GM12891 (cell line): Measurements from ENCODE around the gene IGFBP3.

Experiments used
- PAX5 ChIP-seq: IDR thresholded peaks from 2 replicates; pipeline ENCODE4 v1.6.1; 2011; ENCODE audit warnings: low read length, moderate library complexity, mild to moderate bottlenecking; ENCODE audit not compliant: insufficient read depth, severe bottlenecking
- POLR2A ChIP-seq: IDR thresholded peaks from 2 replicates; pipeline ENCODE4 v1.6.1; 2011; ENCODE audit warnings: low read depth, low read length, control low read depth
- POLR2AphosphoS5 ChIP-seq: IDR thresholded peaks from 2 replicates; pipeline ENCODE4 v1.6.1; 2011; ENCODE audit warnings: low read depth, low read length, control low read depth
- POU2F2 ChIP-seq: IDR thresholded peaks from 2 replicates; pipeline ENCODE4 v1.6.1; 2011; ENCODE audit warnings: low read depth, mild to moderate bottlenecking, control low read depth, low read length, moderate library complexity
- SPI1 ChIP-seq: IDR thresholded peaks from 2 replicates; pipeline ENCODE4 v1.6.1; 2011; ENCODE audit warnings: low read depth, low read length, control low read depth
- TAF1 ChIP-seq: IDR thresholded peaks from 2 replicates; pipeline ENCODE4 v1.6.1; 2011; ENCODE audit warnings: low read depth, low read length, control low read depth

GRCh38 chr7:45909561-45909960 is 11.5 kb downstream of the IGFBP3 start:
- no peak for TF ChIP-seq POLR2A
- TF ChIP-seq POU2F2 = no peak
- TF ChIP-seq POLR2AphosphoS5 = no peak
- TF ChIP-seq PAX5 = no peak
- TF ChIP-seq SPI1 = no peak
- no peak for TF ChIP-seq TAF1
